AG08395 (cell line): ENCODE results near the gene INPP1.

Source experiments
- DNase-seq: peaks from one replicate; pipeline ENCODE4 v3.0.0; 2012; ENCODE audit warnings: mixed read lengths, low spot score

The INPP1 gene

DNA sequence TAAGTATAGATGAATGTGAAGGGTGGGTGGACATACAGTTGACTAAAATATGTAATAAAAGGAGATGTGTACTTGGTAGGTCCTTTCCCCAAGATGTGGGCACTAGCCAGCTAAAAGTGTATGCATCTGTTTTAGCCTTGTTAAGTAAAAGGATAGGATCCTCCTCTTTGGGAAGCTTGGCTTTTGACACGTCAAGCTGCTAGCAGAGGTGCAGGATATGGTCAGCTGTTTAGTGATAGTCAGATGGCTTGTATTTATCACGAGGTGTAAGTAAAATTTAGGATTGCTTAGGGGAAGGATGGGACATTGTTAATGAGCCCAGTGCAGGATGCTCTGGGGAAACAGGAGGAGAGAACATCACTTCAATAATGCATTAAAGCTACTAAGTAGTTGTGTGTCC is 66.2 kb downstream of the INPP1 start:
- DNase-seq = no peak

DNA sequence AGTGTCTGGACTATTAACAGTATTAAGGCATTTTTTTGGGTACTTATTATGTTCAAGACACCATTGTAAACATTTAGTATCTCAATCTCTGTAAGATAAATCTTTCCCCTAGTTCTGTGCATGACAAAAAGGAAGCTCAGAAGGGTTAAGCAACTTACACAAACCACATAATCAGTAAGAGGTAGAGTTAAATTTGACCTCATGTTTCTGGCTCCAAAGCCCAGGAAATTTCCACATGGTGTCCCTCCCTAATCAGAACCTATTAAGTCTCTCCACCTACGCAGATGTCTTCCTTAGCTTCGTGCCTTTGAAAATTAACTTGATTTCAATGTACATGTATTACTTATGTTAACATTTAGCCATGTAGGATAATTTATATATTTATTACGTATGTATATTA is 66.8 kb downstream of the INPP1 start:
- DNase-seq = no peak

DNA sequence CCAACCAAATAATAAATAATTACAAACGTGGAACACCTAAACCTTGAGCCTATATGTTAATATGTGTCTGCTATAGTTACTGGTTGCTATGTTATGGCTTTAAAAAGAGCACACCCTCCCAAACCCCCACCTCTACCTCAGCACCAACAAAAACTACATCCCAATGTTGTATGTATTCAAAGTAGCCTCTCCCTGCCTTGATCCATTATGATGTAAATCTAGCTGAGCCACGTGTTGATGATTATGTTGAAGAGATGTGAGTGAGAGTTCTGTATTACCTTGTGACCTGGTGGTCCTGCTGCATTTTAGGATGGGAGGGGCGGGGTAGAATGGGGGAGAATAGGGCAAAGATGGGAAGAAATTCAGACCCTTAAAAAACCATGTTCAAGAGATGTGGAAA is 69.6 kb downstream of the INPP1 start:
- DNase-seq = no peak

DNA sequence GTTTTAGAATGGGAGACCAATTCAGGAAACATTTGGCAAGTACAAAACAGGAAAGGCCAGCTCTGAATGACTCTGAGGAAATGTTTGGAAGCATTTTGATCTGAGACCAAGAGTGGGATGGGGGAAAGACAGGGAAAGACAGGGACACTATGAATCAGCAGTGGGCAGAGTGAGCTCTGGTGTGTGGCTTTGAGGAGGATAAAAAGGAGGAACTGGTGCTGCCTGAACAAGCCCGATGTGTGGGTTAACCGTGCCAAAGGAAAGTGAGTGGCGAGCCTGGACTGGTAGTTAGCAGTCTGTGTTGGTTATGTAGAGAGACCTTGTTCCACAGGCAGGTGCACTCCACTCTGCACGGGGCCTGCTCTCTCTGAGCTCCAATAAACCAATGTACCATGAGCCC is 70.0 kb downstream of the INPP1 start:
- DNase-seq = no peak

DNA sequence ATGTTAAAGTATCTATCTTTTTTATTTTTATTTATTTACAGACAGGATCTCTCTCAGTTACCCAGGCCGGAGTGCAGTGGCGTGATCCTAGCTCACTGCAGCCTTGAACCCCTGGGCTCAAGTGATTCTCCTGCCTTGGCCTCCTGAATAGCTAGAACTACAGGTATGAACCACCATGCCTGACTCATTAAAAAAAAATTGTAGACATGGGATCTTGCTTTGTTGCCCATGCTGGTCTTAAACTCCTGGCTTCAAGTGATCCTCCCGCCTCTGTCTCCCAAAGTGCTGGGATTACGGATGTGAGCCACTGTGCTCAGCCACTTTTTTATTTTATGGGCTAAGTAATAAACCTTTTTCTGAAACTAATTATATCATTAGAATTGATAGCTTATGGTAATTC is 71.9 kb downstream of the INPP1 start:
- no peak for DNase-seq

DNA sequence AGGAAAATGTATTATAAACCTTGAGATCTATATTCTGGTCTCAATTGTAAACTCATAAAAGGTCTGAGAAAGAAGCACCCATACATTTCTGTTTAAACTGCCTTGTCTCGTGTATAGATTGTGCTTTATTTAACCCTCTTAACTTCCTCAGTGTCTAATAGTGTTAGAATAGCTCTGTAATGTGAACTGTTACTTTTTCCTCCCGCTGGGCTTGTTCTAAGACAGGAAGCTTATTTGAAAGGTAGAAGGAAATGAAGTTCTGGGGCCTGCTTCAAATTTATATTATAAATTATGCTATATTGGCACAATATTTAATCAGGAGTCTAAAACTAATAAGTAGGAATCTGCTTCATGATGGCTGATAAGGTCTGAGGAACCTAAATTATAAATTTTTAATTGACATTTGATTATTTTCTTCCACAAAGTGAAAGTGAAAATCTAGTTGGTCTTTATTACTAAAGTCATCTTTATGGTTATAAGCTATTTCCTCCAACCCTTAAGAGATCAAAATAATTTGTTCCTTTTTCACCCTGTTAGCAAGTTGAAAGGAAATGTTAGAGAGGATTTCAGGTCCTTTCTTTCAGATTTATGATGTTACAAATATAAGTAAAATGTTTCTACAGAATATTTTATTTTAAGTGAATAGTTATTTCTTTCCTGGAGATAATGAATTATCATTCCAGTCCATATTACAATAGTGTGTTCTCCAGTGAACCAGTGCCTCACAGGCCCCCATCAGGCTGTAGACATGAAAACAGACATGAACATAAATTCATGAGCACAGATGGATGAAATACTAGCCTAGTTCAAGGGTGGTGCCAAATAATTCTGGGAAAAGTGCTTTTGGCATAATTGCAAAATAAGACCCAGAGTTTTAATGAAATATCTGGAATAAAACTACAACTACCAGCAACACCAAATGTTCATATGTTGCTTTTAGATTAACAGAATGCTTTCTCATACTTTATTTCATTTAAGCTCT is 72.7 kb downstream of the INPP1 start:
- DNase-seq = no peak

DNA sequence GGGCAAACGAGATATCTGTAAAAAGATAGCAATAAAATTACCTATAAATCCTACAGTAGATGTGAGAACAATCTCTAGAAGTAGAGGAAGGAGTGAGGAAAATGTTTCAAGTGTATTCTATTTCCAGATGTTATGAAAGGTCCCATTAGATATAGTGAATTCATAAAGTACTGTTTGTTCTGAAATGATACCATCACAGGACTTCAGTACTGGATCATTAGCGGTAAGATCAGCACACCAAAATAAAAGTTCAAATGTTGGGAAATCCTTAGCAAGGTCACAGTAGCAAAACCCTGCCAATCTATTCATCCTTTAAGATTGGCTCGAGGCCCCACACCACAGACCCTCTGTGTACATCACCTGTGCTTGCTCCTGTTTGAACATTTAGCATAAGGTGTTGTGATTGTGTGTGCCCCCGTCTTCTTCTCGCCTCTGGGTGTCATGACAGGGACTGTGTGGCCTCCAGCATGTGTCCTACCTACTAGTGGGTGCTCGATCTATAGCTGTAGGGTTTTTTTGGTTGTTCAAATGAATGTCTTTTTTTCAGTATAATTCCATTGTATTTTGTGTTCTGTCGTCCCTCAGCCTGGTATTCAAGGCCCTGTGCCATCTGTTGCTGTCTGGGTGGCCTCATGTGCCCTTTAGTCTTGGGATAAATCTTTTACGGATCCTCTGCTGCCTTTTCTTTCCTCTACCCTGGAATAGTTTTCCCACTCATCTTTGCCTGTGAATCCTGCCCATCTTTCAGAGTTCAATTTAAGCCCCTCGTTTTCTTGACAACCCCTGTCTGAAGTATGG is 73.9 kb downstream of the INPP1 start:
- DNase-seq = no peak

DNA sequence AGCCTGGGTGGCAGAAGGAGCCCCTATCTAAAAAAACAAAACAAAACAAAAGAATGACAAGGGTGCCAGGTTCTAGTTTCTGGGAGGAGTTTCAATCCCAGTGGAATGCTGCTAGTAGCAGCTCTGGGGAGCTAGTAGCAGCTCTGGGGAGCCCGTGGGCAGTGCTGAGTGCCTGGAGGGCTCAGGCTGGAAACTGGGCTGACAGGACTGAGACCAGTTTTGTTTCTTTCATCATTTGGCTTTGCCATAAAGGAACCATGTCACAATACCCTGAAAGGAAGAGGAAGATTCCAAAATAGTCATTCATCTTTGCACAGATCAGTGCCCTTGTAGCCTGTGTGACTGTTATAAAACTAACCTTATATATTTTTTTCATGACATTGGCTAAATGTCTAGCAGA is 75.3 kb downstream of the INPP1 start:
- no peak for DNase-seq

DNA sequence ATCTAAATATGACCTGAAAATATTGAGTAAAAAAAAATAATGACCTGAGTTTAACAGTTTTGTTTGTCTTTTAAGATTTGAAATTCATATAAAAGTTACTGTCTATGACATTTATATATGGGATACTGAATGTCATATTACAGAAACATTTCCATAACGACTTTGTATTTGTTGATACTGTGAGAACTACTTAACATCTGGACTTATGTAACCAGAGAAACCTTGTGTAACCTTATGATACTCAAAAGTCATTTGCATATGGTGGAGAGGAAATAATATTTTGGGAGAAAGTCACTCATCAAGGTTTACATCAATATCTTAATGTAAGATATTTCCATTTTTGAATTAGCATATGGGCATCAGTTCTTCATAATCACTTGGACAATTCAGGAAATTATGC is 77.4 kb downstream of the INPP1 start:
- DNase-seq = no peak
